Forelimb muscle (tissue), 1 donor: ENCODE results near the gene SAMD9L. TPM values are rescaled to one million over a fixed set of nuclear protein-coding genes. Genes with fewer than 3 reads are reported as not detected.

Experiments
- polyA plus RNA-seq: library from polyadenylated mRNA; unstranded; fragments of 120-200 nt; gene quantifications from one replicate; pipeline ENCODE4 v1.2.1, GENCODE V29; 2013; ENCODE audit not compliant: insufficient read length

SAMD9L gene
- polyA plus RNA-seq, 1 donor, result 6.4 TPM

Other genes starting within 250 kb of the SAMD9L start
- gene SAMD9, start 30.4 kb downstream of the SAMD9L start, polyA plus RNA-seq, result 2.6 TPM
- gene HEPACAM2, start 78.1 kb upstream of the SAMD9L start, polyA plus RNA-seq, result not detected
- gene VPS50, start 84.0 kb upstream of the SAMD9L start, polyA plus RNA-seq, result 15.7 TPM